ENCODE measurements around the gene CDT1.

The CDT1 gene

GRCh38 chr16:88804552-88805339 lies 1.2 kb downstream of the CDT1 start:
- peak; percentile 52 for DNase-seq (ENCODE audit: low spot score)

GRCh38 chr16:88805340-88805715 lies 1.7 kb downstream of the CDT1 start:
- no peak for DNase-seq (ENCODE audit: low spot score)

GRCh38 chr16:88805887-88806393 lies 2.4 kb downstream of the CDT1 start:
- no peak for DNase-seq (ENCODE audit: low spot score)

- DNase-seq (ENCODE audit: low spot score) = no peak
Measured at GRCh38 chr16:88806491-88807111, 3.0 kb downstream of the CDT1 start.

- DNase-seq (ENCODE audit: low spot score) = no peak
Measured at GRCh38 chr16:88807142-88807625, 3.6 kb downstream of the CDT1 start.

- no peak for DNase-seq (ENCODE audit: low spot score)
Measured at GRCh38 chr16:88807626-88808453, 4.3 kb downstream of the CDT1 start.

GRCh38 chr16:88809068-88809675 lies 5.6 kb downstream of the CDT1 start:
- DNase-seq (ENCODE audit: low spot score) = no peak

- no peak for DNase-seq (ENCODE audit: low spot score)
Measured at GRCh38 chr16:88809676-88810165, 6.1 kb downstream of the CDT1 start.

- DNase-seq (ENCODE audit: low spot score) = peak; percentile 64
Measured at GRCh38 chr16:88810166-88810911, 6.8 kb downstream of the CDT1 start.

GRCh38 chr16:88810912-88811768 lies 7.6 kb downstream of the CDT1 start:
- DNase-seq (ENCODE audit: low spot score) = peak; percentile 85

GRCh38 chr16:88811769-88812512 lies 8.4 kb downstream of the CDT1 start, which contains the start of gene APRT:
Gene APRT (minus strand): TSS chr16:88811928. CDS start chr16:88811899, 29 bp downstream.
- peak; percentile 91 for DNase-seq (ENCODE audit: low spot score)

GRCh38 chr16:88812513-88813268 lies 9.1 kb downstream of the CDT1 start:
- no peak for DNase-seq (ENCODE audit: low spot score)

- no peak for DNase-seq (ENCODE audit: low spot score)
Measured at GRCh38 chr16:88813269-88814143, 9.9 kb downstream of the CDT1 start.

- no peak for DNase-seq (ENCODE audit: low spot score)
Measured at GRCh38 chr16:88814144-88814502, 10.5 kb downstream of the CDT1 start.

GRCh38 chr16:88815227-88815626 lies 11.6 kb downstream of the CDT1 start:
- no peak for DNase-seq (ENCODE audit: low spot score)

- peak; percentile 78 for DNase-seq (ENCODE audit: low spot score)
Measured at GRCh38 chr16:88815901-88816589, 12.5 kb downstream of the CDT1 start.
